GM12874 (cell line): ENCODE data around the gene LPP.

Experiments
- TF ChIP-seq, protein P1 (sequence below): IDR thresholded peaks from 2 replicates; pipeline ENCODE4 v1.5.1; 2011; ENCODE audit warnings: low read depth, mild to moderate bottlenecking, control low read depth, low read length, moderate library complexity; ENCODE audit not compliant: insufficient read depth

LPP gene

DNA sequence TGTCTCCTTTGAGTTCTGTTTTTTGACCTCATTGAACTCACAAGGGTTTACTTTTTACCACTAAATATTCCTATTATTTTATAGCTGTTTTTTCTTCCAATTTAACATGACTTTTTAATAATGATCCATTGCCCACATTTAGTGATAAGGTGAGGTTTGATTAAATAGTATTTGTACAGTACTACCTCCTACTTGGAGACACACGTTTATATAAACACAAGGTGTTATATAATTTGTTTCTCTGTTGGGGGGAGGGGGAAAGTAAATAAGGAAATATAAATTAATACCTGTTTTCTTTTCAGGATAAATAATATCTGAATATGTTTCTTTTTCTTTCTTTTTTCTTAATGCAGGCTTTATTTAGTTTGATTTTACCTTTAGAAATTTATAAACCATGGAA, 281.3 kb downstream of the LPP start:
- TF ChIP-seq, protein P1, sequence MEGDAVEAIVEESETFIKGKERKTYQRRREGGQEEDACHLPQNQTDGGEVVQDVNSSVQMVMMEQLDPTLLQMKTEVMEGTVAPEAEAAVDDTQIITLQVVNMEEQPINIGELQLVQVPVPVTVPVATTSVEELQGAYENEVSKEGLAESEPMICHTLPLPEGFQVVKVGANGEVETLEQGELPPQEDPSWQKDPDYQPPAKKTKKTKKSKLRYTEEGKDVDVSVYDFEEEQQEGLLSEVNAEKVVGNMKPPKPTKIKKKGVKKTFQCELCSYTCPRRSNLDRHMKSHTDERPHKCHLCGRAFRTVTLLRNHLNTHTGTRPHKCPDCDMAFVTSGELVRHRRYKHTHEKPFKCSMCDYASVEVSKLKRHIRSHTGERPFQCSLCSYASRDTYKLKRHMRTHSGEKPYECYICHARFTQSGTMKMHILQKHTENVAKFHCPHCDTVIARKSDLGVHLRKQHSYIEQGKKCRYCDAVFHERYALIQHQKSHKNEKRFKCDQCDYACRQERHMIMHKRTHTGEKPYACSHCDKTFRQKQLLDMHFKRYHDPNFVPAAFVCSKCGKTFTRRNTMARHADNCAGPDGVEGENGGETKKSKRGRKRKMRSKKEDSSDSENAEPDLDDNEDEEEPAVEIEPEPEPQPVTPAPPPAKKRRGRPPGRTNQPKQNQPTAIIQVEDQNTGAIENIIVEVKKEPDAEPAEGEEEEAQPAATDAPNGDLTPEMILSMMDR = no peak

DNA sequence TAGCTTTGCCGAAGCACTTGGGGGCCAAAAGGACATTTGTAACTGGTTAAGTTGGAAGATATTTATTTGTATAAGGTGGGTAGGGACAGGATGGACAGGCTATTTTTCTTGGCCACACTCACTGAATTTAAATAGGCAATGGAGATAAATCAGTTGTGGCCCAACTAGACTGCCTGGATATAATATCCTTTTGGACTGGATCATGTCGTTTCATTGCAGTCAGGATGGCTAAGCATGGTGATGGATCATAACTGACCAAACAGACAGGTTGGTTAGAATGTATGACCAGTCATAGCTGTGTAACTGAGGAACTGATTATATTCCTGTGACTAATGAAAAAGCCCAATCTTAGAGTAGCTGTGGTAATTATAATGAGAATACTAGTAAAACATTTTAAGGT, 284.0 kb downstream of the LPP start:
- TF ChIP-seq, protein P1 = no peak

DNA sequence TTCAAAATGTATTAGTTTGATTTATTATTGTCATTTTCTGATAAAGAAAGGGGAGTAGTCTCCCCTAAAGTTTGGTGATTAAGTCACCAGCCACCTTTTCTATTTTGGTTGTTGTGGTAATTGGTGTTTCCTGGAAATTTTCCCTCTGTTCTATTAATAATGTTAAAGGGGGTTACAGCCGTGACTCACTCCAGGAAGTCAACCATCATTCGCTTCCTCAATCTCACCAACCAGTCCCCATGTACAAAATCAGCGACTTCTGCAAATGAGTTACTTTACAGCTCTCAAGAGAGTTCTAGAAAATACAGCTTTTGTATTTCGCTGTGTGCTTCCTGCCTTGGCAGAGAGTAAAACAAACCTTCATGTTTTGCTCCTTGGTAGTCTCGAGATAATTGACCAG, 285.1 kb downstream of the LPP start:
- TF ChIP-seq, protein P1 = no peak

DNA sequence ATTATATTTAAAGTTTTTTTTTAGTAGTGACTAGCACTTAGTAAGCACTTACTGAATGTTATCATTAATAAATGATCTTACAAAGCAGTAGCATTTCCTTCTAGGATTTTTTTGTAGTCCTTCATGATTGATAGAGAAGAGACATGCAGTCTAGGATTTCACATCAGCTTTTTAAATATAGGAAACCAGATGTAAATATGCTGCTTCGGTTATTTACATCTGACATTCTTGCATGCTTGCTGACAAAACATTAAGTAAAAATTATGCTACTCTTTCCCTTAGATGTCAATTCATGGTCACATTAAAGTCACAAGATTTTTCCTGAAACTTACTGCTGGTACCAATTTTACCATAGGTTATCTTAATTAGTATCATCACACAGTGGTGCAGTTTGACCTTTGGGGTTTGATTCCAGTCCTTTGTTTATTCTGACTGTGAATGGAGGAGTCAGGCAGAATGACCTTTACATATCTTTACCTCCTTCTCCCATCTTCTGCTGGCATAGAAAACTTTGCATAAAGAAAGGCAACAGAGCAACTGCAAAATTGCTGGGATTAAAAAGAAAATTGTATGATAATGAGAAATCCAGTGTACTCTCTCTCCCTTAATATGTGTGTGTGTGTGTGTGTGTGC, 286.5 kb downstream of the LPP start:
- TF ChIP-seq, protein P1 = no peak

DNA sequence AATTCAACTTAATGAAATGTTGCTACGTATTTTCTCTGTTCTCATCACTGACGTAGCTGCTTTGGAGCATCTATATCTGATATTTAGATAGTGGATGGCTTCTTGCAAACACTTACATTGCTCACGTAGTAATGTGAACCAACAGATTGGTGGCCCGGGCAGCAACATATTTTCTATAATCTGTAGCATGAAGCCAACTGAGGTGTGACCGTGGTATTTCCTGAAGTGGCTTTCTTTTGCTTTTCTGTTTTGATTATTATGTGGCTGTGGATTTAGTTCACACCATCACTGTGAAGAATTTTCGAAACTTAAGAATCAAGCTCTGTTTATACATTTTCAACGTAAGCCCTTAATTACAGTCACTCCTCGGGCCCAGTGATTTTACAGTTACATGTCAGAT, 288.5 kb downstream of the LPP start:
- TF ChIP-seq, protein P1 = no peak

DNA sequence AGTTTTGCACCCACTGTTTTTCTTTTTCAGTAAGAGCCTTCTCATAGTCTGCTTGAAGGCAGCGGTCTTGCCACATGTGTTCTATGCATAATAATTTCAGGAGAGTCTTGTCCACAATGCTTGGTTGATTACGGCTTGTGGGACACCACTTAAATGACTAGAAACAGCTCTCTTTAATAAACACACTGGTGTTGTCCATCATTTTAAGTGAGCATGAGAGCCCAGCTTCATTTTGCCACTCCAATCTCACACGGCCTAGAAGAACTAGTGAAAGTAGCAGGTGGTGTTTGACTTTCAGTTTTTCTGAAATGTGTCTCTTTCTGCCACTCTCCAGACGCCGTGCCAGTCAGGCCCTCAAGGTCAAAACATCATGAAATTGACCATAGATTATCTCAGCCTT, 292.1 kb downstream of the LPP start:
- TF ChIP-seq, protein P1 = no peak

DNA sequence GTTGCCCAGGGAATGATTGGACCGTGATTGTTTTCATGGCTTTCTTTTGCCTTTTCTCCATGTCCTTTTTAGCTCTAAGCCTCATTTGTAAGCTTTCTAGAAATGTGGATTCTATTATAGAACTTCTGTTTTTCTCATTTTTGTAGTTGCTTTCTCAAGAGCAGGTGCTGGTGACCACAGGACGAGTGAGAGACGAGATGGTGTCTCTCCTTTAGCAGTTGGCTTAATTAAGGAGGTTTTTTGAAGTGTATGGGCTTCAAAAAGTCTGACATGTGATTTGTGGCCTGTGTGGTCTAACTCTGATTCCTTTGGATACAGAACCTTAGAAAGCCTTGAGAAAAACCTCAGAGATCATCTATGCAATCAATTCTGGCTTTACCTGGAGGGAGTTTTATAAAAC, 292.8 kb downstream of the LPP start:
- TF ChIP-seq, protein P1 = no peak

DNA sequence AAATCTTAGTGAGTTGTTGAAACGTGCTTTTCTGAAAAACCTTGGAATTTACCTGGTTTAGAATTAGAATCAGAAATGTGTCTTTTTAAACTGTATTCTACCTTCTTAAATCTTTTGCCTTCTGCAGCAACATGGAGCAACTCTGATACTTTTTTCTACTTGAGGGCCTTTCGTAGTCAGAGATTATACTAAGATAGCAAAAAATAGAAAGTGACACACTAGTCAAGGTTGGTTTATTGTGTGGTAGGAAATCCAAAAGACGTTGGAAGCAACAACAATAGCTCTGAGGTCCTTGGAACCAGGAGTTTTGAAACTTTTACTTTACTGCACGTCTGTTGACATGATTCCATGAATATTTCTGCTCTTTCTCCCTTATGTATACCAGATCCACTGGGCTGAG, 294.9 kb downstream of the LPP start:
- TF ChIP-seq, protein P1 = no peak
